ENCODE data around the gene TNC.

TNC gene

GRCh38 chr9:115025721-115026120 is 92.2 kb downstream of the TNC start:
- no peak overlapping the region for H3K9ac ChIP-seq (ENCODE audit: low read length)
- H3K36me3 ChIP-seq (ENCODE audit: low read length), result no peaks in the 10 kb centered on the region
- H4K20me1 ChIP-seq (ENCODE audit: low read depth, low read length), result no peaks in the 10 kb centered on the region
- no peaks in the 10 kb centered on the region for H3F3A ChIP-seq (ENCODE audit: insufficient read depth)
- H3K4me3 ChIP-seq (ENCODE audit: insufficient read depth, low read length, poor library complexity, severe bottlenecking), result no peak overlapping the region
- no peak for TF ChIP-seq CTCF (IDR thresholded peaks at IDR 0.05; ENCODE audit: insufficient read depth, low read length, poor library complexity, severe bottlenecking)
- TF ChIP-seq EZH2phosphoT487 (conservative IDR thresholded peaks at IDR 0.05; ENCODE audit: low read length), result no peak
- H3K27me3 ChIP-seq (ENCODE audit: low read length), result no peaks in the 10 kb centered on the region
- H2AFZ ChIP-seq (ENCODE audit: low read depth, low read length, severe bottlenecking), result no peak overlapping the region
- H3K9me3 ChIP-seq (ENCODE audit: insufficient read depth, low read length), result no peaks in the 10 kb centered on the region
- H3K79me2 ChIP-seq (ENCODE audit: insufficient read depth, low read length), result no peaks in the 10 kb centered on the region
- no peaks in the 10 kb centered on the region for H3K9me2 ChIP-seq (replicated peaks; ENCODE audit: insufficient read depth, low read length)
- H3K4me2 ChIP-seq (ENCODE audit: low read depth, low read length, poor library complexity, severe bottlenecking), result no peak overlapping the region
- no peak overlapping the region for H3K27ac ChIP-seq (ENCODE audit: low read depth, low read length)

GRCh38 chr9:115024925-115025535 is 92.9 kb downstream of the TNC start:
- Histone ChIP-seq H2AFZ (ENCODE audit: low read depth, low read length, severe bottlenecking) (no peak overlapping the region), H3K9me3 (ENCODE audit: insufficient read depth, low read length) (no peaks in the 10 kb centered on the region), H3K4me2 (ENCODE audit: low read depth, low read length, poor library complexity, severe bottlenecking) (no peak overlapping the region), H3K9ac (ENCODE audit: low read length) (no peak overlapping the region), H3K27ac (ENCODE audit: low read depth, low read length) (no peak overlapping the region), H3K9me2 (replicated peaks; ENCODE audit: insufficient read depth, low read length) (no peaks in the 10 kb centered on the region), H3K36me3 (ENCODE audit: low read length) (no peaks in the 10 kb centered on the region), H3F3A (ENCODE audit: insufficient read depth) (no peaks in the 10 kb centered on the region), H3K27me3 (ENCODE audit: low read length) (no peaks in the 10 kb centered on the region), H3K79me2 (ENCODE audit: insufficient read depth, low read length) (no peaks in the 10 kb centered on the region), H4K20me1 (ENCODE audit: low read depth, low read length) (no peaks in the 10 kb centered on the region), H3K4me3 (ENCODE audit: insufficient read depth, low read length, poor library complexity, severe bottlenecking) (no peak overlapping the region)
- TF ChIP-seq CTCF (IDR thresholded peaks at IDR 0.05; ENCODE audit: insufficient read depth, low read length, poor library complexity, severe bottlenecking), result no peak
- TF ChIP-seq EZH2phosphoT487 (conservative IDR thresholded peaks at IDR 0.05; ENCODE audit: low read length), result no peak

- no peak for TF ChIP-seq CTCF (IDR thresholded peaks at IDR 0.05; ENCODE audit: insufficient read depth, low read length, poor library complexity, severe bottlenecking)
- no peak for TF ChIP-seq EZH2phosphoT487 (conservative IDR thresholded peaks at IDR 0.05; ENCODE audit: low read length)
- no peaks in the 10 kb centered on the region for H3F3A ChIP-seq (ENCODE audit: insufficient read depth)
Observed at GRCh38 chr9:115022760-115023434, 95.1 kb downstream of the TNC start.

More at GRCh38 chr9:115022760-115023434, 95.1 kb downstream of the TNC start:
- H3K9me2 ChIP-seq (replicated peaks; ENCODE audit: insufficient read depth, low read length), result no peaks in the 10 kb centered on the region
- H3K27ac ChIP-seq (ENCODE audit: low read depth, low read length), result no peak overlapping the region
- no peaks in the 10 kb centered on the region for H3K27me3 ChIP-seq (ENCODE audit: low read length)
- H3K79me2 ChIP-seq (ENCODE audit: insufficient read depth, low read length), result no peaks in the 10 kb centered on the region
- H4K20me1 ChIP-seq (ENCODE audit: low read depth, low read length), result no peaks in the 10 kb centered on the region
- H3K9me3 ChIP-seq (ENCODE audit: insufficient read depth, low read length), result no peaks in the 10 kb centered on the region
- no peak overlapping the region for H3K4me2 ChIP-seq (ENCODE audit: low read depth, low read length, poor library complexity, severe bottlenecking)
- H2AFZ ChIP-seq (ENCODE audit: low read depth, low read length, severe bottlenecking), result no peak overlapping the region
- no peak overlapping the region for H3K9ac ChIP-seq (ENCODE audit: low read length)
- no peaks in the 10 kb centered on the region for H3K36me3 ChIP-seq (ENCODE audit: low read length)
- no peak overlapping the region for H3K4me3 ChIP-seq (ENCODE audit: insufficient read depth, low read length, poor library complexity, severe bottlenecking)

Data from SU-DHL-6 (cell line).